Astrocyte of the cerebellum (primary cell): ENCODE results near the gene ARHGAP18.

ENCODE experiments used
- DNase-seq: peaks from one replicate; pipeline ENCODE4 v3.0.0-alpha.2; 2011; ENCODE audit warnings: low read depth
- H3K4me3 ChIP-seq: 2 replicates; pipeline ENCODE4 v1.5.1; 2011; ENCODE audit warnings: mild to moderate bottlenecking, low read depth, low read length, moderate library complexity
- in situ Hi-C: cut with HindIII; loops from 2 replicates; pipeline ENCODE4 v1.10.0; 2017; ENCODE audit warnings: low sequenced_read_pairs
- TF ChIP-seq, protein P1 (sequence below): IDR thresholded peaks from 2 replicates; pipeline ENCODE4 v1.5.1; 2012; ENCODE audit warnings: low read length, low read depth, moderate library complexity, mild to moderate bottlenecking; ENCODE audit errors: missing control alignments

Gene ARHGAP18

DNA sequence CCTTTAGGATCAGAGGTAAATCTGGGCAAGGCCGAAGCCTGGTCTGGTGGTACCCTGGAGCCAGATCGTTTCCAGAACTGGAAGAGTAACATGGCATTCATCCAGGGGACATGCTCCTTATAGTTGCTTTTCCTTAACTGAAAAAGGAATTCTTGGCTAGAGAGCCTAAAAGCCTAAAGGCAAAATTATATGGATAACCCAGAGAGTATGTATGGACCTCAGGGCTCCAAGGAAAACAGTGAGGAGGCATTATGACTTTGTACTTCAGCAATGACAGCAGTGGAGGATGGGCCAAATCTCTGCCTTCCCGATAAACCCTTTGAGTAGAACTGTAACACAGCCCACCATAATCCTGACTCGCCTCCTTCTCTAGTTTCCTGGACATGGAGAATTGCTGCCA lies 29.3 kb downstream of the ARHGAP18 start:
- DNase-seq: no peak
- no peak overlapping the region for H3K4me3 ChIP-seq
- in situ Hi-C loops: no loop called here
- TF ChIP-seq, protein P1, sequence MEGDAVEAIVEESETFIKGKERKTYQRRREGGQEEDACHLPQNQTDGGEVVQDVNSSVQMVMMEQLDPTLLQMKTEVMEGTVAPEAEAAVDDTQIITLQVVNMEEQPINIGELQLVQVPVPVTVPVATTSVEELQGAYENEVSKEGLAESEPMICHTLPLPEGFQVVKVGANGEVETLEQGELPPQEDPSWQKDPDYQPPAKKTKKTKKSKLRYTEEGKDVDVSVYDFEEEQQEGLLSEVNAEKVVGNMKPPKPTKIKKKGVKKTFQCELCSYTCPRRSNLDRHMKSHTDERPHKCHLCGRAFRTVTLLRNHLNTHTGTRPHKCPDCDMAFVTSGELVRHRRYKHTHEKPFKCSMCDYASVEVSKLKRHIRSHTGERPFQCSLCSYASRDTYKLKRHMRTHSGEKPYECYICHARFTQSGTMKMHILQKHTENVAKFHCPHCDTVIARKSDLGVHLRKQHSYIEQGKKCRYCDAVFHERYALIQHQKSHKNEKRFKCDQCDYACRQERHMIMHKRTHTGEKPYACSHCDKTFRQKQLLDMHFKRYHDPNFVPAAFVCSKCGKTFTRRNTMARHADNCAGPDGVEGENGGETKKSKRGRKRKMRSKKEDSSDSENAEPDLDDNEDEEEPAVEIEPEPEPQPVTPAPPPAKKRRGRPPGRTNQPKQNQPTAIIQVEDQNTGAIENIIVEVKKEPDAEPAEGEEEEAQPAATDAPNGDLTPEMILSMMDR: no peak

DNA sequence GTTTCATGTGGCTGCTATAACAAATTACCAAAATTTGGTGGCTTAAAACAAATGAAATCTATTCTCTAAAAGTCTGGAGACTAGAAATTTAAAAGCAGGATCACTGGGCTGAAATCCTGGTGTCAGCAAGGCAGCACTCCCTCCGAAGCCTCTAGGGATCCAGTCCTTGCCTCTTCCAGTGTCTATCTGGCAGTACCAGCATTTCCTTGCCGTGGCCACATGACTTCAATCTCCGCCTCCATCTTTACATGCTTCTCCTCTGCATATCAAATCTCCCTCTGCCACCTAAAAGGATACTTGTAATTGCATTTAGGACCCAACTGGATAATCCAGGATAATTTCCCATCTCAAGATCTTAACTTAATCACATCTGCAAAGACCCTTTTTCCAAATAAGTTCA lies 30.2 kb downstream of the ARHGAP18 start:
- H3K4me3 ChIP-seq: no peak overlapping the region
- DNase-seq: no peak
- TF ChIP-seq, protein P1: no peak
- in situ Hi-C loops: no loop called here

DNA sequence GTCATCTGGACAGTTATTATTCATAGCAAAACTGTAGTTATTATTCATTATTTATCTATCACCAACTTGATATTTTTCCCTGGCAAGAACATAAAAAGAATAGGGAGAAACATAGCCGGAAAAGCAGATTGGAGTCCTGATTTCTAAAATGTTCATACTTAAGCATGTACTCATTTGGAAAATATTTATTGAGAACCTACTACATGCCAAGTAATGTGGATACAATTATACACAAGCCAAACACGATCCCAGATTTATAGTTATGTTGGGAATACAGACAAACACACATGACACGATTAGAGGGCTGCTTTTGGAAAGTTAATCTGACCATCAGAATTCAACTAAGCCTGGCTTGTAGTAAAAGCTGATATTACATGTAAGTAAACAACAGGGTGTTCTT lies 30.7 kb downstream of the ARHGAP18 start:
- TF ChIP-seq, protein P1: no peak
- H3K4me3 ChIP-seq: no peak overlapping the region
- in situ Hi-C loops: no loop called here
- no peak for DNase-seq

DNA sequence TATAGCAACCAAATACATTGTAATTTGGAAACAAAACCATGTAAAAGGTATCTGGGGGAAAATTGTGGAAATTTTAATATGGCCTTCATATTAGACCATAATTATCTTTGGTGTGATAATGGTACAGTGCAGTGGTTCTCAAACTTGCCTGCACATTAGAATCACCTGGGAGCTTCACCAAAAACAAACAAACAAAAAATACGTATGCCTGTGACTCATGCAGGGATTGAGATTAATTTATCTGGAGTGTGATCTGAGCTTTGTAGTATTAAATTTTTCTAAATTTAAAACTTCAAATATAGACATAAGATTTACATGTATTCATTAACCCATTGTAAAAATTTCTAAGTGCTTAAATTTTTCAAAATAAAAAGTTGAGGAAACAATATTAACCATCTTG lies 31.5 kb downstream of the ARHGAP18 start:
- no peak for DNase-seq
- H3K4me3 ChIP-seq: no peak overlapping the region
- TF ChIP-seq, protein P1: no peak
- in situ Hi-C loops: no loop called here

DNA sequence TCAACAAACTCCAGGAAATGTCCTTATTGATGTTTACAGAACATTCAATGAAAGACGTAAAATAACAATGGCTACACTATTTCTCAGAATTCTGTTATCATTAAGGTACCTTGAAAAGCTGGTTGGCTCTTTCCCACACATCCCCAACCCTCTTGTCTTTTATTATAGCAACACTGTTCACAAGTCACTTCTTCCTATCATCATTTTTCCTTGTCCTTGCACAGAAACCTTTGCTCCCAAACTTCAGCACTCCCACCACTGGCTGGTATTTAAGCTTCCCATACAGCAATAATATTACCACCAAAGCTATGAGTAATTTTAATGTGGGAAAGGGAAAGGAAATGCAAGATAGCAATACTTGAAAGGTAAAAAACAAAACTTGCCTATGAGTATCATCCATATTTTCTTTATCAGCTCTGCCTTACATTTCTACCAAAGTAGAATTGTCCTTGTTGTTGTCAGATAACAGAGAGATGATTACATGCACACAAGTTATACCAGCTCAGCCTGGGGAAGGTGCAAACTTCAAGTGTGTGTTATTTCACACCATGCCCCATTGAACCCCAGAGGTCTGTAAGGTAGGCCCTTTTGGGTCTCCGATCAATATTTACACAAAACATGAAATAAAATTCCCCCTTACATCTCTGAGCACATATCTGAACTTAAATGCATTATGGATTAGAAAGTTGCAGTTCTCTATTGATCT lies 32.2 kb downstream of the ARHGAP18 start:
- in situ Hi-C loops: no loop called here
- TF ChIP-seq, protein P1: no peak
- H3K4me3 ChIP-seq: no peak overlapping the region
- no peak for DNase-seq

DNA sequence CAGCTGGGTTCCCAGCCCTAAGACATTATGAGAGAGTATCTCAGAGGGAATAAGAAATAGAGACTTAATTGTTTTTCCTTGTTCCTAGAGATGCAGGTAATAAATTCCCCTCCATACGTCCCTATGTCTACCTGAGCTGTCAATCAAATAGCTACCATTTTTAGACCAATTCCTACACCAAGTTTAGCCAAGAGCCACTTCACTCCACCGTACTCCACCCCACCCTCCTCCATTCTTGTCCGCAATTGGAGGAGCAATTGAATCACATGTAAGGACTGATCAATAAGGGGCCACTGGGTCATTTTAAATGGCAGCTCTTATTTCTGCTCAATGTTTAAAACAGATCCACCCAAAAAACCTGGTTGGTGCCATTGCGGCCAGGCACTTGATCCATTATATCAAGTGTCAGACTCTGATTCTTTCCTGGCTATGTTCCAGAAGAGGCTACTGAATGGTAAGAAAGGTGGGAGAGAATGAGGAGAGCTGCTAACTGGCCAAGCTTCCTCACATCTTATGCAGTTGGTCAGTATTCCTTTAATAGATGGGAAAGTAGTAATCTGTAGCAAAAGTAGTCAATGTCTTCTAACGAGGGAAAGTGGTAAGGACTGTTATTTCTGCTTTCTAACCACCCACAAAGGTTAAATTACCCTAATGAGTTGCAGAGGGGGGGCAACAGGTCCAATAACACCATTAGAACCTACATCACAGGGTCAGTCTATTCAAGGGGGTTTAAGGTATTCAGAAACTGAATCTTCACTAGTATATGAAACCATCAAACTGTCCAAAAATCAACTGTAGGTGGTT lies 34.1 kb downstream of the ARHGAP18 start:
- TF ChIP-seq, protein P1: no peak
- DNase-seq: no peak
- no peak overlapping the region for H3K4me3 ChIP-seq
- in situ Hi-C loops: no loop called here
